Measurements from ENCODE around the gene DAPK2. TPM values are rescaled to one million over a fixed set of nuclear protein-coding genes. Genes with fewer than 3 reads are reported as not detected.
"Not testable (repeated sequence)": the region's sequence is repeated elsewhere in the genome, so short reads cannot be mapped to it uniquely, and the experiment has no call there.

DAPK2 gene
- total RNA-seq, 1 donor from 2014 or later = 2.4 TPM

- TF ChIP-seq CTCF (IDR thresholded peaks at IDR 0.05) = no peak
- DNase-seq (ENCODE audit: low spot score in 2 of 2) = no peak
- Histone ChIP-seq H3K9me3 (no peaks in the 10 kb centered on the region), H3K27ac (no peak overlapping the region), H3K36me3 (no peaks in the 10 kb centered on the region), H3K4me3 (no peak overlapping the region), H3K4me1 (no peaks in the 10 kb centered on the region), H3K27me3 (no peaks in the 10 kb centered on the region)
- intact Hi-C loops (cut with DNase I) = no loop called here
Observed at GRCh38 chr15:63901912-63902670, 144.2 kb downstream of the DAPK2 start.

GRCh38 chr15:63900306-63900705 is 146.0 kb downstream of the DAPK2 start:
- TF ChIP-seq CTCF (IDR thresholded peaks at IDR 0.05) = no peak
- no peaks in the 10 kb centered on the region for H3K9me3 ChIP-seq
- no peaks in the 10 kb centered on the region for H3K27me3 ChIP-seq
- H3K27ac ChIP-seq = no peak overlapping the region
- no peak for DNase-seq (ENCODE audit: low spot score in 2 of 2)
- no peak overlapping the region for H3K4me3 ChIP-seq
- no peaks in the 10 kb centered on the region for H3K4me1 ChIP-seq
- no peaks in the 10 kb centered on the region for H3K36me3 ChIP-seq
- intact Hi-C loops (cut with DNase I) = no loop called here

- H3K27me3 ChIP-seq; intact Hi-C loops (cut with DNase I); H3K4me1 ChIP-seq; H3K4me3 ChIP-seq; H3K27ac ChIP-seq; DNase-seq (ENCODE audit: low spot score in 2 of 2); H3K36me3 ChIP-seq; H3K9me3 ChIP-seq: not testable (repeated sequence)
Observed at GRCh38 chr15:63899606-63900005, 146.7 kb downstream of the DAPK2 start.

GRCh38 chr15:63899193-63899592 is 147.1 kb downstream of the DAPK2 start:
- intact Hi-C loops (cut with DNase I) = no loop called here
- no peaks in the 10 kb centered on the region for H3K27me3 ChIP-seq
- no peak overlapping the region for H3K27ac ChIP-seq
- TF ChIP-seq CTCF (IDR thresholded peaks at IDR 0.05) = no peak
- no peak for DNase-seq (ENCODE audit: low spot score in 2 of 2)
- H3K4me1 ChIP-seq = no peaks in the 10 kb centered on the region
- H3K9me3 ChIP-seq = no peaks in the 10 kb centered on the region
- no peak overlapping the region for H3K4me3 ChIP-seq
- no peaks in the 10 kb centered on the region for H3K36me3 ChIP-seq

GRCh38 chr15:63896336-63897115 is 149.8 kb downstream of the DAPK2 start:
- Histone ChIP-seq H3K4me3 (no peak overlapping the region), H3K27ac (no peak overlapping the region), H3K36me3 (no peaks in the 10 kb centered on the region), H3K4me1 (no peaks in the 10 kb centered on the region), H3K27me3 (no peaks in the 10 kb centered on the region), H3K9me3 (no peaks in the 10 kb centered on the region)
- no peak for DNase-seq (ENCODE audit: low spot score in 2 of 2)
- intact Hi-C loops (cut with DNase I) = no loop called here
- TF ChIP-seq CTCF (IDR thresholded peaks at IDR 0.05) = no peak

GRCh38 chr15:63895787-63896218 is 150.5 kb downstream of the DAPK2 start:
- no peak overlapping the region for H3K4me3 ChIP-seq
- DNase-seq (ENCODE audit: low spot score in 2 of 2) = no peak
- no peaks in the 10 kb centered on the region for H3K36me3 ChIP-seq
- intact Hi-C loops (cut with DNase I) = no loop called here
- no peak overlapping the region for H3K27ac ChIP-seq
- no peaks in the 10 kb centered on the region for H3K4me1 ChIP-seq
- TF ChIP-seq CTCF (IDR thresholded peaks at IDR 0.05) = no peak
- no peaks in the 10 kb centered on the region for H3K9me3 ChIP-seq
- no peaks in the 10 kb centered on the region for H3K27me3 ChIP-seq

Measured in ascending aorta (tissue), 2 donors.